WTC11 (cell line): ENCODE results near the gene PPARD. TPM values are rescaled to one million over a fixed set of nuclear protein-coding genes. Genes with fewer than 3 reads are reported as not detected.
"Not testable (repeated sequence)": the region's sequence is repeated elsewhere in the genome, so short reads cannot be mapped to it uniquely, and the experiment has no call there.

Source experiments
- ATAC-seq: fragments of 200-7000 bp; cut with Tn5 transposase; 2 replicates; pipeline ENCODE4 v1.10.0; 2021; ENCODE audit warnings: mild to moderate bottlenecking, moderate library complexity
- CTCF ChIA-PET: fragments of 300-600 bp; sonication (Branson Sonifier 250); formaldehyde crosslinking; loops from one replicate; lab custom pipeline; 2021; ENCODE audit warnings: antibody characterized with exemption; lab: Charles Lee
- POLR2A ChIA-PET: fragments of 350-600 bp; sonication (Branson Sonifier 250); formaldehyde crosslinking; loops from one replicate; lab custom pipeline; 2021; ENCODE audit warnings: antibody characterized with exemption; lab: Charles Lee
- DNase-seq: peaks from one replicate; pipeline ENCODE4 v3.0.0; 2021; ENCODE audit warnings: low spot score
- H3K27ac Mint-ChIP-seq: 2 replicates; pipeline ENCODE4 v1.8.0; 2021; ENCODE audit warnings: mixed read lengths
- H3K27me3 Mint-ChIP-seq: 2 replicates; pipeline ENCODE4 v1.8.0; 2021; ENCODE audit warnings: low read depth, mild to moderate bottlenecking, moderate library complexity, mixed read lengths
- H3K36me3 Mint-ChIP-seq: 2 replicates; pipeline ENCODE4 v1.8.0; 2021; ENCODE audit warnings: mixed read lengths
- H3K4me1 Mint-ChIP-seq: 2 replicates; pipeline ENCODE4 v1.8.0; 2022; ENCODE audit warnings: mixed read lengths
- H3K4me3 Mint-ChIP-seq: 2 replicates; pipeline ENCODE4 v1.8.0; 2021; ENCODE audit warnings: mild to moderate bottlenecking, moderate library complexity, mixed read lengths
- H3K9me3 Mint-ChIP-seq: 2 replicates; pipeline ENCODE4 v1.8.0; 2021; ENCODE audit warnings: mixed read lengths
- ERG ChIP-seq: fragments of 250-450 bp; sonication (Bioruptor Pico); IDR thresholded peaks from 2 replicates; pipeline ENCODE4 v1.8.0; 2021; ENCODE audit warnings: mild to moderate bottlenecking
- HMGA2 ChIP-seq: fragments of 250-450 bp; sonication (Bioruptor Pico); IDR thresholded peaks from 2 replicates; pipeline ENCODE4 v1.4.0; 2021; ENCODE audit warnings: mild to moderate bottlenecking, moderate library complexity
- NFE2L1 ChIP-seq: sonication (generic); formaldehyde crosslinking; IDR thresholded peaks from 2 replicates; pipeline ENCODE4 v1.8.1; 2023; ENCODE audit warnings: missing genetic modification reagents
- NR1H2 ChIP-seq: sonication (generic); formaldehyde crosslinking; IDR thresholded peaks from 2 replicates; pipeline ENCODE4 v1.9.0; 2021; ENCODE audit warnings: mild to moderate bottlenecking, moderate library complexity, missing genetic modification reagents
- PRDM15 ChIP-seq: sonication (generic); formaldehyde crosslinking; IDR thresholded peaks from 2 replicates; pipeline ENCODE4 v1.8.0; 2022; ENCODE audit warnings: missing genetic modification reagents
- PREB ChIP-seq: sonication (generic); formaldehyde crosslinking; IDR thresholded peaks from 2 replicates; pipeline ENCODE4 v1.8.1; 2022; ENCODE audit warnings: mild to moderate bottlenecking, missing genetic modification reagents, moderate library complexity, borderline replicate concordance
- RELA ChIP-seq: sonication (generic); formaldehyde crosslinking; IDR thresholded peaks from 2 replicates; pipeline ENCODE4 v1.8.1; 2022; ENCODE audit warnings: missing genetic modification reagents, mild to moderate bottlenecking, borderline replicate concordance
- SMAD4 ChIP-seq: sonication (generic); formaldehyde crosslinking; IDR thresholded peaks from 2 replicates; pipeline ENCODE4 v1.8.0; 2022; ENCODE audit warnings: mild to moderate bottlenecking, missing genetic modification reagents
- USF2 ChIP-seq: sonication (generic); formaldehyde crosslinking; IDR thresholded peaks from 2 replicates; pipeline ENCODE4 v1.8.1; 2023; ENCODE audit warnings: mild to moderate bottlenecking, missing genetic modification reagents, moderate library complexity
- ZNF423 ChIP-seq: fragments of 250-450 bp; sonication (Bioruptor Pico); IDR thresholded peaks from 2 replicates; pipeline ENCODE4 v2.1.2; 2022; ENCODE audit warnings: mild to moderate bottlenecking, moderate library complexity
- ZNF512 ChIP-seq: sonication (generic); formaldehyde crosslinking; IDR thresholded peaks from 2 replicates; pipeline ENCODE4 v1.8.1; 2022; ENCODE audit warnings: missing genetic modification reagents, borderline replicate concordance
- ZNF532 ChIP-seq: fragments of 250-450 bp; sonication (Bioruptor Pico); IDR thresholded peaks from 2 replicates; pipeline ENCODE4 v1.9.0; 2021; ENCODE audit warnings: mild to moderate bottlenecking, borderline replicate concordance
- total RNA-seq: library from RNA; stranded (reverse); gene quantifications from 3 replicates; pipeline ENCODE4 v1.2.3, GENCODE V29; 2021

Gene PPARD
- total RNA-seq, 1 experiment from 2014 or later: 14.7 TPM

GRCh38 chr6:35305117-35305516, 37.2 kb upstream of the PPARD start (continued):
- TF ChIP-seq PRDM15 (CRISPR knock-in tag) (no peak), USF2 (CRISPR knock-in tag) (no peak), RELA (CRISPR knock-in tag) (no peak), NR1H2 (CRISPR knock-in tag) (no peak), ZNF512 (no peak)
- TF ChIP-seq, all 79 proteins: peak for 0

- POLR2A ChIA-PET, H3K9me3 Mint-ChIP-seq, H3K27ac Mint-ChIP-seq, DNase-seq, H3K27me3 Mint-ChIP-seq, ATAC-seq, H3K4me3 Mint-ChIP-seq, CTCF ChIA-PET, H3K36me3 Mint-ChIP-seq: not testable (repeated sequence)
- peaks cover 13% of the 10 kb centered on the region for H3K4me1 Mint-ChIP-seq
These were observed 35.2 kb upstream of the PPARD start for GRCh38 chr6:35307138-35307537.

- H3K4me3 Mint-ChIP-seq, DNase-seq, H3K27me3 Mint-ChIP-seq, H3K36me3 Mint-ChIP-seq, H3K9me3 Mint-ChIP-seq, H3K4me1 Mint-ChIP-seq, H3K27ac Mint-ChIP-seq, ATAC-seq: not testable (repeated sequence)
- ChIA-PET POLR2A (interaction anchor here (0.6 kb wide), 1 partner anchor 501 kb away, joined by 3 read pairs; no protein-coding TSS in a partner anchor), CTCF (interaction anchor here (1.0 kb wide), 1 partner anchor 141 kb away, joined by 4 read pairs; no protein-coding TSS in a partner anchor)
- TF ChIP-seq HMGA2 (CRISPR knock-in tag): peak; percentile 99
These were observed 33.8 kb upstream of the PPARD start for GRCh38 chr6:35308543-35308942.

- H3K36me3 Mint-ChIP-seq: no peaks in the 10 kb centered on the region
- ATAC-seq (no peak), DNase-seq (no peak)
- no peak overlapping the region for H3K27ac Mint-ChIP-seq
- no peaks in the 10 kb centered on the region for H3K4me1 Mint-ChIP-seq
- no peaks in the 10 kb centered on the region for H3K9me3 Mint-ChIP-seq
- H3K27me3 Mint-ChIP-seq: no peaks in the 10 kb centered on the region
- no peak overlapping the region for H3K4me3 Mint-ChIP-seq
- ChIA-PET POLR2A (interaction anchor here (0.7 kb wide), 1 partner anchor 199 kb away, joined by 6 read pairs; no protein-coding TSS in a partner anchor), CTCF (interaction anchor here (1.5 kb wide), 1 partner anchor 140 kb away, joined by 4 read pairs; no protein-coding TSS in a partner anchor)
- TF ChIP-seq ZNF423 (CRISPR knock-in tag): no peak
- TF ChIP-seq NFE2L1: no peak
- TF ChIP-seq ERG (CRISPR knock-in tag): no peak
- TF ChIP-seq PREB (CRISPR knock-in tag): no peak
- no peak for TF ChIP-seq ZNF532
- TF ChIP-seq SMAD4: no peak
These were observed 32.6 kb upstream of the PPARD start for GRCh38 chr6:35309611-35310264.
